Mesenteric fat pad (tissue), 1 donor: Measurements from ENCODE around the gene KIF3B. TPM values are rescaled to one million over a fixed set of nuclear protein-coding genes. Genes with fewer than 3 reads are reported as not detected.
"Not testable (repeated sequence)": the region's sequence is repeated elsewhere in the genome, so short reads cannot be mapped to it uniquely, and the experiment has no call there.

Experiments used
- DNase-seq: peaks from one replicate; pipeline ENCODE4 v3.0.0-alpha.2; 2020; ENCODE audit warnings: low spot score
- total RNA-seq: library from RNA; stranded (reverse); fragmentation: NEBNext Ultra II Directional; extraction: Animal tissue kit (Norgen Biotek cat#: 25700); gene quantifications from one replicate; pipeline ENCODE4 v1.2.1, GENCODE V29; 2021
- donor health status: DM: yes; HTN: yes; CAD: no.

The KIF3B gene
- total RNA-seq, 1 donor from 2014 or later: 28.1 TPM

GRCh38 chr20:32327087-32327681 is 49.7 kb downstream of the KIF3B start:
- DNase-seq: no peak

GRCh38 chr20:32329817-32330554 is 52.5 kb downstream of the KIF3B start:
- DNase-seq: no peak

- DNase-seq: no peak
Measured at GRCh38 chr20:32330555-32330897, 53.1 kb downstream of the KIF3B start.

GRCh38 chr20:32332614-32333013 is 55.2 kb downstream of the KIF3B start:
- DNase-seq: no peak

GRCh38 chr20:32333181-32333987 is 55.9 kb downstream of the KIF3B start:
- DNase-seq: no peak

- DNase-seq: no peak
Measured at GRCh38 chr20:32333988-32334885, 56.8 kb downstream of the KIF3B start.

GRCh38 chr20:32336918-32337347 is 59.5 kb downstream of the KIF3B start:
- no peak for DNase-seq

- no peak for DNase-seq
Measured at GRCh38 chr20:32337937-32338661, 60.6 kb downstream of the KIF3B start.

GRCh38 chr20:32338665-32339064 is 61.2 kb downstream of the KIF3B start:
- DNase-seq: no peak

- no peak for DNase-seq
Measured at GRCh38 chr20:32339116-32339515, 61.7 kb downstream of the KIF3B start.

GRCh38 chr20:32341053-32341452 is 63.6 kb downstream of the KIF3B start:
- not testable (repeated sequence) for DNase-seq

GRCh38 chr20:32343439-32343838 is 66.0 kb downstream of the KIF3B start:
- no peak for DNase-seq

GRCh38 chr20:32344835-32345506 is 67.5 kb downstream of the KIF3B start:
- DNase-seq: no peak

- DNase-seq: no peak
Measured at GRCh38 chr20:32348207-32348606, 70.8 kb downstream of the KIF3B start.

GRCh38 chr20:32350421-32350820 is 73.0 kb downstream of the KIF3B start:
- no peak for DNase-seq

- DNase-seq: no peak
Measured at GRCh38 chr20:32352121-32352720, 74.8 kb downstream of the KIF3B start.

GRCh38 chr20:32353848-32354496 is 76.5 kb downstream of the KIF3B start:
- no peak for DNase-seq

- no peak for DNase-seq
Measured at GRCh38 chr20:32354592-32355416, 77.4 kb downstream of the KIF3B start.
